ENCODE data around the gene BCL7C. TPM values are rescaled to one million over a fixed set of nuclear protein-coding genes. Genes with fewer than 3 reads are reported as not detected.

The BCL7C gene
- polyA plus RNA-seq, 1 donor from 2014 or later, result 39.2 TPM

- TF ChIP-seq MXI1 (conservative IDR thresholded peaks at IDR 0.05; ENCODE audit: poor library complexity, severe bottlenecking), result no peak
- TF ChIP-seq RAD21 (conservative IDR thresholded peaks at IDR 0.05), result no peak
- TF ChIP-seq POLR2AphosphoS5 (IDR thresholded peaks at IDR 0.05), result no peak
- no peak for TF ChIP-seq TAF1 (IDR thresholded peaks at IDR 0.05; ENCODE audit: low read depth)
- no peak overlapping the region for H2AFZ ChIP-seq (ENCODE audit: low read depth, low read length)
These were observed 6.7 kb upstream of the BCL7C start for GRCh38 chr16:30900588-30900987.

GRCh38 chr16:30899794-30900193 is 5.9 kb upstream of the BCL7C start:
- Histone ChIP-seq H3K9me2 (ENCODE audit: insufficient read depth, low read length) (no peaks in the 10 kb centered on the region), H3K36me3 (ENCODE audit: insufficient read depth, low read length) (no peaks in the 10 kb centered on the region), H3K27ac (ENCODE audit: low read length) (no peak overlapping the region), H3F3A (ENCODE audit: insufficient read depth, low read length, poor library complexity, severe bottlenecking) (no peaks in the 10 kb centered on the region), H3K27me3 (ENCODE audit: insufficient read depth, low read depth, low read length) (no peaks in the 10 kb centered on the region), H3K9ac (ENCODE audit: low read length) (no peak overlapping the region), H3K4me2 (ENCODE audit: low read length) (no peak overlapping the region), H3K79me2 (replicated peaks; ENCODE audit: insufficient read depth, low read length) (no peaks in the 10 kb centered on the region), H3K9me3 (ENCODE audit: low read length) (no peaks in the 10 kb centered on the region), H4K20me1 (ENCODE audit: insufficient read depth) (no peaks in the 10 kb centered on the region), H2AFZ (ENCODE audit: low read depth, low read length) (no peak overlapping the region), H3K4me3 (ENCODE audit: low read length) (no peak overlapping the region)
- no peak for TF ChIP-seq POLR2AphosphoS5 (IDR thresholded peaks at IDR 0.05)
- no peak for TF ChIP-seq TAF1 (IDR thresholded peaks at IDR 0.05; ENCODE audit: low read depth)
- TF ChIP-seq SMC3 (conservative IDR thresholded peaks at IDR 0.05; ENCODE audit: poor library complexity), result no peak
- no peak for TF ChIP-seq REST (IDR thresholded peaks at IDR 0.05; ENCODE audit: borderline replicate concordance)
- TF ChIP-seq RAD21 (conservative IDR thresholded peaks at IDR 0.05), result no peak
- no peak for TF ChIP-seq EP300 (conservative IDR thresholded peaks at IDR 0.05; ENCODE audit: poor library complexity, severe bottlenecking)
- TF ChIP-seq EZH2 (IDR thresholded peaks at IDR 0.05; ENCODE audit: borderline replicate concordance, insufficient read depth, low read length, poor library complexity, severe bottlenecking), result no peak
- no peak for TF ChIP-seq MXI1 (conservative IDR thresholded peaks at IDR 0.05; ENCODE audit: poor library complexity, severe bottlenecking)
- no peak for TF ChIP-seq CTCF (IDR thresholded peaks at IDR 0.05; ENCODE audit: poor library complexity, severe bottlenecking)

More at GRCh38 chr16:30900588-30900987, 6.7 kb upstream of the BCL7C start:
- Histone ChIP-seq H4K20me1 (ENCODE audit: insufficient read depth) (no peaks in the 10 kb centered on the region), H3F3A (ENCODE audit: insufficient read depth, low read length, poor library complexity, severe bottlenecking) (no peaks in the 10 kb centered on the region), H3K79me2 (replicated peaks; ENCODE audit: insufficient read depth, low read length) (no peaks in the 10 kb centered on the region), H3K9me2 (ENCODE audit: insufficient read depth, low read length) (no peaks in the 10 kb centered on the region), H3K36me3 (ENCODE audit: insufficient read depth, low read length) (no peaks in the 10 kb centered on the region), H3K9me3 (ENCODE audit: low read length) (no peaks in the 10 kb centered on the region), H3K9ac (ENCODE audit: low read length) (no peak overlapping the region), H3K27ac (ENCODE audit: low read length) (no peak overlapping the region), H3K27me3 (ENCODE audit: insufficient read depth, low read depth, low read length) (no peaks in the 10 kb centered on the region), H3K4me2 (ENCODE audit: low read length) (no peak overlapping the region), H3K4me3 (ENCODE audit: low read length) (no peak overlapping the region)

All from neural cell (in vitro differentiated cells).